ENCODE data around the gene HSPG2.

Gene HSPG2

DNA sequence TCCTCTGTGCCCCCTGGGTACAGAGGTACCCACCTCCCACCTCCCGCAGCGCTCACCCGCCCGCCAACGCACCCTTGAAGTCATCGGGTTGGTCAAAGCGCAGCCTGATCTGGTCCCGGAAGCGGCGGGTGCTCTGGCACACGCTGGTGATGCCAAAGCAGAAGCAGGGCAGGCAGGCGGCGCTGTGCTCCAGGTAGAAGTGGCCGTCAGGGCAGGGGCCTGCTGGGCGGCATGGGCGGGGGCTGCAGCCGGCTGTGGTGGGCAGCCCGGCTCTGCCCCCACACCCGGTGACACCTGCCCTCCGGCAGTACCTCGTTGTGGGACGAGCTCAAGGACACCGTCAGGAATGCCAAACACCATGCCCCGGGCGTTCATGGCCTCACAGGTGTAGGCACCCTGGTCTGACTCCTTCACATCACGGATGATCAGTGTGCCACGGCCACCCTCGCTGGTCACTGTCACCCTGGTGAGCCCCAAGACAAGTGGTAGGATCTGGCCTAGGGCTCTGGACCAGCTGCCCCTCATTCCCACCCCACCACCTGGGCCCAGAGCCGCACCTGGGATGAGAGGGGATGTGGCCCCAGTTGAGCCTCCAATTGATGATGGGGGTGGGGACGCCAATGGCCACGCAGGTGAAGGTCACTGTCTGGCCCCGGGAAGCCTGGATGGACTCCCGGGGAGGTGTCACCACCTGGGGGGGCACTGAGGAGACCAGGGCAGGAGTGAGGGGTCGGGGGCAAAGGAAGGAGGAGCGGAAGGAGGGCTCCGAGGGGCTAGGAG lies 52.5 kb downstream of the HSPG2 start:
- no peak for TF ChIP-seq POLR2AphosphoS5 (IDR thresholded peaks at IDR 0.05; ENCODE audit: borderline replicate concordance, low read depth, low read length)
- TF ChIP-seq EZH2 (IDR thresholded peaks at IDR 0.05) = no peak
- TF ChIP-seq FOXP2 (optimal IDR thresholded peaks at IDR 0.05; ENCODE audit: control extremely low read depth, extremely low read length, insufficient read depth) = no peak
- Histone ChIP-seq H3K4me3 (no peak overlapping the region), H3K36me3 (ENCODE audit: insufficient read depth, low read length) (no peaks in the 10 kb centered on the region), H3K9me3 (ENCODE audit: low read depth, low read length) (no peaks in the 10 kb centered on the region), H3K9ac (ENCODE audit: insufficient read length) (no peak overlapping the region), H3K27ac (no peak overlapping the region)
- DNase-seq (ENCODE audit: low read depth, low spot score) = no peak

DNA sequence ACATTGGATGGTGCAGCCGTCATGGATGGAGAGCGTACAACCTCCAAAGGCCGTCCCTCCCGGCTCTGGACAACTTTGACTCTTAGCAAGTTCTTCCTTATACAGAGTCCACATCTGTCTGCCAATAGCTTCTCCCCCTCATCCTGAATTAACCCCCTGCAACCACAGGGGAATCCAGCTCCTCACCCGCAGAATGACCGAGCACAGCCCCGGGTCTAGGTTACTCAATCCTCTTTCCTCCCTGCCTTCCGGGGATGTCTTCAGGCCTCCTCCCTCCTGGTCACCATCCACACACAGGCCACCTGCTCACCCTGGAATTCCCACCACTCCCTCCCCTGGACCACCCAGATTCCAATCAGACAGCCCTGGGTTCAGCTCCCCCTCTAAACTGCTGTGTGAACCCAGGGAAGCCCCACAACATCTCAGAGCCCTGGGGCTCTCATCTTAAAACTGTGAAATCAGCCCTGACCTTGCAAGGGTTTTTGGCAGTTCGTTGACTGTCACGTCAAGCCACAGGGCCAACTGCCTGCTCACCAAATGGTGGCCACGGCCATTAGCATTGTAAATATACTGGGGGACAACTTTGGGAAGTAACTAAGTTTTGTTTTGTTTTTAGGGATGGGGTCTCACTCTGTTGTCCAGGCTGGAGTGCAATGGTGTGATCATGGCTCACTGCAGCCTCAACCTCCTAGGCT lies 54.2 kb downstream of the HSPG2 start:
- Histone ChIP-seq H3K9me3 (ENCODE audit: low read depth, low read length) (no peaks in the 10 kb centered on the region), H3K27ac (no peak overlapping the region), H3K36me3 (ENCODE audit: insufficient read depth, low read length) (no peaks in the 10 kb centered on the region), H3K4me3 (no peak overlapping the region), H3K9ac (ENCODE audit: insufficient read length) (no peak overlapping the region)
- TF ChIP-seq EZH2 (IDR thresholded peaks at IDR 0.05) = no peak
- DNase-seq (ENCODE audit: low read depth, low spot score) = no peak

DNA sequence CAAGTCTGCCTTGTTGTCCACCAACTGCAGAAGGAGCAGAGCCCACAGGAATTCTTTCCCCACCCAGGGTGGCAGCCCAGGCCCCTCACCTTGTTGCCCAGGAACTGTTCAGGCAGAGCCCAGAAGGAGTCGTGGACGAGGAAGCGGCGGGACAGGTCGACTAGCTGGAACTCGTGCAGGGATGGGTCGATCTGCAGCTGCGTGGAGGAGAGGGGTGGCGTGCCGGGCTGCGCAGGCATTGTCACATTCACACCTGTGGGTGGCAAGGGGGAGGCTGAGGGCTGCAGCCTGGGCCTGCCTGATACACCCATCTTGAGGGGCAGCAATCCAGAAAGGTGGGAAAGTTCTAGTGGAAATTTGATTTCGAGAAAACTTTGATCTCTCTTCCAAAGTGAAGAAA lies 55.9 kb downstream of the HSPG2 start:
- H3K27ac ChIP-seq = no peak overlapping the region
- DNase-seq (ENCODE audit: low read depth, low spot score) = no peak
- no peak overlapping the region for H3K9ac ChIP-seq (ENCODE audit: insufficient read length)
- H3K4me3 ChIP-seq = no peak overlapping the region
- no peak for TF ChIP-seq EZH2 (IDR thresholded peaks at IDR 0.05)
- H3K36me3 ChIP-seq (ENCODE audit: insufficient read depth, low read length) = no peaks in the 10 kb centered on the region
- no peaks in the 10 kb centered on the region for H3K9me3 ChIP-seq (ENCODE audit: low read depth, low read length)

DNA sequence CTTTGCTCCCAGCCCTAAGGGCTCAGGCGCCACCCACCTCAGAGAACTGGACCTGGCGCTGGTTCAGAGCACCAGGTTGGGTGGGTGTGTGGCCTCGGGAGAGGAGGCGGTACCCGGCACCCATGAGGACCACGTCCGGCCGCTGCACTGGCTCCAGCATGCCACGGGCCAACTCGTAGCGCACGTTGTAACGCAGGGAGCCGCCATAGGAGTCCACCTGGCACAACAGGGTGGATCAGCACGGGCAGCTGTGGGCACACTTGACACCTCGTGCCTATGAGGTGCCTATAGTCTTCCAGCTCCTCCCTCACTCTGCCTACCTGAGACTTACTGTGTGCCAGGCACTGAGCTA lies 56.5 kb downstream of the HSPG2 start:
- TF ChIP-seq EZH2 (IDR thresholded peaks at IDR 0.05) = no peak
- no peak for TF ChIP-seq FOXP2 (optimal IDR thresholded peaks at IDR 0.05; ENCODE audit: control extremely low read depth, extremely low read length, insufficient read depth)
- no peak for TF ChIP-seq POLR2AphosphoS5 (IDR thresholded peaks at IDR 0.05; ENCODE audit: borderline replicate concordance, low read depth, low read length)
- Histone ChIP-seq H3K36me3 (ENCODE audit: insufficient read depth, low read length) (no peaks in the 10 kb centered on the region), H3K4me3 (no peak overlapping the region), H3K27ac (no peak overlapping the region), H3K9ac (ENCODE audit: insufficient read length) (no peak overlapping the region), H3K9me3 (ENCODE audit: low read depth, low read length) (no peaks in the 10 kb centered on the region)
- DNase-seq (ENCODE audit: low read depth, low spot score) = no peak

DNA sequence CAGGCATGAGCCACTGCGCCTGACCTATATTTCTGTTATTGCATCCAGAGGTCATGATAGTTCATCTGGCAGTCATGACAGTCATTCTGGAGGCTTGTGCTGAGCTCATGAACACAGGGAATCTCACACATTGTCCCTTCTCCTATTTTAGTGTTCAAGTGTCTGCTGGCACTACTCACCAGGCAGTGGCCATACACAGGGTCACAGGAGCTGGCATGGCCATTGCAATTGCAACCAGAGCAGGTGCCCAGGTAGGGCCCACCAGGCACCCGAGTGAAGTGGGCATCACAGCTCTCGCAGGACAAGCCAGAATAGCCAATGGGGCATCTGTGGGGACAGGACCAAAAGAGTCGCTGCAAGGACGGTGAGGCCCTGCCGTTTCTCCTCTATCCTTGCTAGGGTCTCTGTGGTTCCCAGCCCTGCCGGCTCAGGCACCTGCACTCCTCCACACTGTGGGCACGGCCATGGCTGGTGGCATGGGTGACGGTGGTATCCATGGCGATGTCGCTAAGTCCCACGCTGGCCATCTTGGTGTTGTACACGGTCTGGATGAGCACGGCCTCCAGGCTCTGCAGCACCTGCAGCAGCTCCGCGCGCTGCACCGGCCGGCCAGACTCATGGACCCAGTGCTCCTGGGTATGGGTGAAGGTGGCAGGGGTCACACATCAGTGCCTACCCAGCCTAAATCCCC lies 57.0 kb downstream of the HSPG2 start:
- no peak for TF ChIP-seq FOXP2 (optimal IDR thresholded peaks at IDR 0.05; ENCODE audit: control extremely low read depth, extremely low read length, insufficient read depth)
- TF ChIP-seq EZH2 (IDR thresholded peaks at IDR 0.05) = no peak
- no peak for TF ChIP-seq POLR2AphosphoS5 (IDR thresholded peaks at IDR 0.05; ENCODE audit: borderline replicate concordance, low read depth, low read length)
- no peaks in the 10 kb centered on the region for H3K36me3 ChIP-seq (ENCODE audit: insufficient read depth, low read length)
- no peak overlapping the region for H3K9ac ChIP-seq (ENCODE audit: insufficient read length)
- no peak overlapping the region for H3K27ac ChIP-seq
- no peaks in the 10 kb centered on the region for H3K9me3 ChIP-seq (ENCODE audit: low read depth, low read length)
- no peak overlapping the region for H3K4me3 ChIP-seq
- no peak for DNase-seq (ENCODE audit: low read depth, low spot score)

DNA sequence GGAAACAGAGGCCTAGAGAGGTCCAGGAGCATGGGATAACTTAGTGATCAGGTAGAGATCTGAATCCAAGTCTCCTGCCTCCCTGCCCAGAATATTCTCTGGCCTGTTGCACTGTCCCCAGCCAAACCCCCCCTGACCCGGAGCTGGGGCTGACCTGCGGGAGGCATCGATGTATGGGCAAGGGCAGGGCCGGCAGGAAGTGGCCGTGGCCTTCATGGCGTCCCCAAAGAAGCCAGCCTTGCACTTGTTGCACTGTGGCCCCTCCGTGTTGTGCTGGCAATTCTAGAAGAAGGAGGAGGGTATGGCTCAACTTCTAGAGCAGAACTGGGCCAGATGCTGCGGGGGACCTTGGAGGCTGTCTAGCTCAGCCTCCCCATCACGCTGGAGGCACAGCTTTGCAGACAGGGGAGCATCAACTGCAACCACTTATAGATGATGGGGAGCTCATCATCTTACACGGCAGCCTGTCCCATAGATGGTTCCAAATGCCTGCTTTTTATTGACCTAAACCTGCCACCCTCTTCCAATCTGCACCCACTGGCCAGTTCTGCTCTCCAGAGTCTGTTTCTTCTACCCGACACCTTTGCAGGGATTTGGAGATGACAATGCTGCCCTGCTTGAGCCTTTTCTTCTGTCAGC lies 58.2 kb downstream of the HSPG2 start:
- no peaks in the 10 kb centered on the region for H3K36me3 ChIP-seq (ENCODE audit: insufficient read depth, low read length)
- H3K9me3 ChIP-seq (ENCODE audit: low read depth, low read length) = no peaks in the 10 kb centered on the region
- no peak overlapping the region for H3K4me3 ChIP-seq
- no peak for DNase-seq (ENCODE audit: low read depth, low spot score)
- H3K9ac ChIP-seq (ENCODE audit: insufficient read length) = no peak overlapping the region
- no peak for TF ChIP-seq EZH2 (IDR thresholded peaks at IDR 0.05)
- no peak for TF ChIP-seq FOXP2 (optimal IDR thresholded peaks at IDR 0.05; ENCODE audit: control extremely low read depth, extremely low read length, insufficient read depth)
- TF ChIP-seq POLR2AphosphoS5 (IDR thresholded peaks at IDR 0.05; ENCODE audit: borderline replicate concordance, low read depth, low read length) = no peak
- no peak overlapping the region for H3K27ac ChIP-seq

DNA sequence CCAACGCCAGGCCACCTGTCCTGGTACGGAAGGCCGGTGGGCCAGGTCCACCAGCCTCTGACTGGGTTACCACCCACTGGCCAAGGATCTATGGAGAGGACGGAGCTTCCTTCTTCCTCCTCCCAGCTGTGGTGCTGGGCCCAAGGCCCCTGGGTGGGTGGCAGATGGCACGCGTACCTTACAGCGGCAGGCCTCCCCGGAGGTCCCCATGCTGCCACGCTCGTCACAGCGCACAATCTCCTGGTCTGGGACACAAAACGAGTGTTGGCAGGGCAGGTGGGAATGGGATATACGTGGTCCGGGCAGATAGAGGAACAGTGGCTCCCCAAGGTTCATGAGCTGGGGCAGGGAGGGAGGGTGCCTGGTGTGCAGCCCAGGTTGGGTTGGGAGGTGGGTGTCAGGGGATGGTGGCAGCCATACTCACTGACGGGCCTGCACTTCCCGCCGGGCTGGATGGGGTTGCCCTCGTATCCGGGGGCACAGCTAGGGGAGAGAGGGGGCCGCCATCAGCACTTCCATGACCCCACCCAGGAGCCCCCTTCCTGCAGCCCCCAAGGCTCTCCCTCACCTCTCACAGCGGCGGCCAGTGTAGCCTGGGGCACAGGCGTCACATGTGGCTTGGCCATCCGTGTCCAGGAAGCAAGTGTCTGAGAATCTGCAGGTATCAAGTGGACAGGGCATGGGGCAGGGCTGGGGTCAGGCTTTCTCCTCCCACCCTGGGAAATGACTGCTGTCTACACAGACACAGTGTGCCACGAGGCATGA lies 58.9 kb downstream of the HSPG2 start:
- Histone ChIP-seq H3K27ac (no peak overlapping the region), H3K9me3 (ENCODE audit: low read depth, low read length) (no peaks in the 10 kb centered on the region), H3K36me3 (ENCODE audit: insufficient read depth, low read length) (no peaks in the 10 kb centered on the region), H3K9ac (ENCODE audit: insufficient read length) (no peak overlapping the region), H3K4me3 (no peak overlapping the region)
- no peak for DNase-seq (ENCODE audit: low read depth, low spot score)
- TF ChIP-seq POLR2AphosphoS5 (IDR thresholded peaks at IDR 0.05; ENCODE audit: borderline replicate concordance, low read depth, low read length) = no peak
- TF ChIP-seq FOXP2 (optimal IDR thresholded peaks at IDR 0.05; ENCODE audit: control extremely low read depth, extremely low read length, insufficient read depth) = no peak
- TF ChIP-seq EZH2 (IDR thresholded peaks at IDR 0.05) = no peak

DNA sequence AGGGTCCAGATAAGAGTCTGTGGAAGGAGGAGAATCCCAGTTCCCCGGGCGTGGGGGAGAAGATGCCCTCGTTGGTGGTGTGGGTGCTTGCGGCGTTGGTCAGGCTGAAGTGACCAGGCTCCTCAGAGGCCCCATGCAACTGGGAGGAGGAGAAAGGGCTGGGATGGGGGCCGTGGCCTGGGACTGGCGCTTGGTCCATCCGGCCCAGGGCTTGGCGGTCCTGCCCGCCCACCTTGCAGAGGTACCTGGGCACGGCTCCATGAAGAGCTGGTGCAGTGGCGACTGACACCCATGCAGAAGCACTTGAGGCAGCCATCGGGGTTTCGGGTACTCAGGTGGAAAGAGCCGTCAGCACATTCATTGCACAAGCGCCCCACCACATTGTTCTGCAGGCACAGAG lies 60.8 kb downstream of the HSPG2 start:
- no peak for DNase-seq (ENCODE audit: low read depth, low spot score)
- TF ChIP-seq POLR2AphosphoS5 (IDR thresholded peaks at IDR 0.05; ENCODE audit: borderline replicate concordance, low read depth, low read length) = no peak
- no peak for TF ChIP-seq EZH2 (IDR thresholded peaks at IDR 0.05)
- no peak for TF ChIP-seq FOXP2 (optimal IDR thresholded peaks at IDR 0.05; ENCODE audit: control extremely low read depth, extremely low read length, insufficient read depth)
- H3K27ac ChIP-seq = no peak overlapping the region
- H3K9me3 ChIP-seq (ENCODE audit: low read depth, low read length) = no peaks in the 10 kb centered on the region
- H3K9ac ChIP-seq (ENCODE audit: insufficient read length) = no peak overlapping the region
- H3K36me3 ChIP-seq (ENCODE audit: insufficient read depth, low read length) = no peaks in the 10 kb centered on the region
- H3K4me3 ChIP-seq = no peak overlapping the region
